Renal cortex interstitium (tissue), 11 donors: Measurements from ENCODE around the gene DOCK7. TPM values are rescaled to one million over a fixed set of nuclear protein-coding genes. Genes with fewer than 3 reads are reported as not detected.
"Not testable (repeated sequence)": the region's sequence is repeated elsewhere in the genome, so short reads cannot be mapped to it uniquely, and the experiment has no call there.

Experiments
- DNase-seq, 11 donors: peaks; one replicate each; pipeline ENCODE4 v3.0.0-alpha.2; 2013; ENCODE audit warnings: low read depth in 9 of 11, low spot score in 4 of 11; ENCODE audit errors: extremely low read depth in 1 of 11
- polyA plus RNA-seq, 3 donors: library from polyadenylated mRNA; unstranded; fragments of 120-200 nt; gene quantifications; one replicate each; pipeline ENCODE4 v1.2.1, GENCODE V29; 2013; ENCODE audit not compliant: insufficient read length in 3 of 3

The DOCK7 gene
- polyA plus RNA-seq, 3 donors, result 50.4 to 61.9 (median 55.6) TPM

DNA sequence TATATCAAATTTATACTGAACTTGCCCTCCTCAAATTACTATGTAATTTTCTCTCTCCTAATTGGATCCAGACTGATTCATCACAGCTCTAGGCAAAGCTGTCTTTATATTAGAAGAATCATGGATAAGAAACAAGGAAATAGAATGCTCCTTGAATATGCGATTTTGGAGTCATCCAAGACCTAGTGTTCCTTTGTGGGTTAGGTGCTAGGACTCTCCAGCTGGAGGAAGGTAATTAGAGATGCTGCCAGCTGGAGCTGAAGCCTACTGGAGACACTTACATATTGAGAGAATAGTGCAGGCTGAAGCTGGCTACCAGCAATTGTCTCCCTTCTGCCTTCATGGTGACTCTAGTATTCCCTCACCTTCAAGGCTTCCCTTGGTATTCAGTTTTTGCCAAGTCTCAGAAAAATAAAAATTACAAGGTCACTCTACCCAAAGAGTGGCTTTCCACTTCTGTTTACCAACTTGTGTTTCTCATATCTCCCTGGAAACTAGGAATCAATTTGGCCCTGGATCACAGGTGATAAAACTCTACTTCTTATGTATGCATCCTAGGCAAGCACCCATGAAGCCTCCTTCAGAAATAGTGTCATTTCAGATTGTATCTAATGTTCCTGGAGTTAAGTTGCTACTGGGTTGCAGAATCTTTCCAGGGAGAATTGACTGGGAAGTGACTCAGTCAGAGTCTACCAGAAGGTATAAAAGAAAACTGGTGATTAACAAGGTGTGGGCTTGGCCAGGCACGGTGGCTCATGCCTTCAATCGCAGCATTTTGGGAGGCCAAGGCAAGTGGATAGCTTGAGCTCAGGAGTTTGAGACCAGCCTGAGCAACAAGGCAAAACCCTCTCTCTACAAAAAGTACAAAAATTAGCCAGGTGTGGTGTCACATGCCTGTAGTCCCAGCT, 24.4 kb upstream of the DOCK7 start:
- DNase-seq, result no peak

DNA sequence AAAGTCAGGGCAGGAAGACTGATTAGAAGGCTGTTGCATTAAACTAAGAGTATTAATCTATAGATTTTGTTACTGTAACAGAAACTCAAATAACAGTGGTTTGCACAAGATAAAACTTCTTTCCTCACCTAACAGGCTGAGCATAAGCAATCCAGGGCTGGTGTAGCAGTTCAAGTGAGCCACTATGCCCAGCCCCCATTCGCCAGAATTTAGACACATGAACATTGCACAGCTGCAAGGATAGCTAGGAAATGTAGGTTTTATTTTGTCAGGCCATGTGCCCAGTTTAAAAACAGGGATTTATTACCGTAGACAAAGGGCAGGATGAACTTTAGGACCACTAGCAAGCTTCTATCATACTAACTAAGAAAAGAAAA, 19.5 kb upstream of the DOCK7 start:
- DNase-seq, result no peak

- peak in 1 of 11 donors; percentile 57 for DNase-seq
Observed at GRCh38 chr1:62706985-62707743, 19.0 kb upstream of the DOCK7 start.

DNA sequence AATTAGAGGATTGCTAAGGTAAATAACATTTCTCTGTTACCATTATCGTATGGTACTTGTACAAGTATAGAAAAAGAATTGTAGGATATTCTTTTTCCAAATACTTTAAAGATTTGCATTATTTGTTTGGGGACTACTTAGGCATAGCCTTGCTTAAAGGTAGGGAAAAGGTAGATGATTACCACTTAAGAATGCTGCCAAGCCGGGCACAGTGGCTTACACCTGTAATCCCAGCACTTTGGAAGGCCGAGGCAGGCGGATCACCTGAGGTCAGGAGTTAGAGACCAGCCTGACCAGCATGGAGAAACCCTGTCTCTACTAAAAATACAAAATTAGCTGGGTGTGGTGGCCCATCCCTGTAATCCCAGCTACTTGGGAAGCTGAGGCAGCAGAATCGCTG, 10.0 kb upstream of the DOCK7 start:
- not testable (repeated sequence) for DNase-seq

DNA sequence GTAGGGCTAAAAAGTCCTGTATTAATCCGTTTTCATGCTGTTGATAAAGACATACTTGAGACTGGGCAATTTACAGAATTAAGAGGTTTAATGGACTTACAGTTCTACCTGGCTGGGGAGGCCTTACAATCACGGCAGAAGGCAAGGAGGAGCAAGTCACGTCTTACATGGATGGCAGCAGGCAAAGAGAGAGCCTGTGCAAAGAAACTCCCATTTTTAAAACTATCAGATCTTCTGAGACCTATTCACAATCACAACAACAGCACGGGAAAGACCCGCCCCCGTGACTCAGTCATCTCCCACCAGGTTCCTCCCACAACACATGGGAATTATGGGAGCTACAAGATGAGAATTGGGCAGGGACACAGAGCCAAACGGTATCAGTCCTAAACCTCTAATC, 6.3 kb upstream of the DOCK7 start:
- DNase-seq, result not testable (repeated sequence)

DNA sequence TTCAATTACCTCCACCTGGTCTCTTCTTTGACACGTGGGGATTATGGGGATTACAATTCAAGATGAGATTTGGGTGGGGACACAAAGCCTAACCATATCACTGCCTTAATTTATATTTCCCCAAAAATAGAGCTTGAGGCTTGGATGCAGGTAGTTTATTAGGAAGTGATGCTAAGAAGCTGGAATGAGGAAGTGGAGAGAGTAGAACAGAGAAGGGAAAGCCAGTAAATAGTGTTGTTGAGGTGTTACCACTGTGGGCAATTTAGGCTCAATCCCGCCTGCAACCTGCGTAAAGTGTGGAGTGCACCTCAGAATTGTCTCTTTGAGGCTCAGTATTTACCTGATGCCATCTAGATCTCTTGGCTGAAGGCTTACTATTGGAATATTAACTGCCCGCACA, 4.9 kb upstream of the DOCK7 start:
- no peak for DNase-seq

- no peak for DNase-seq
Observed at GRCh38 chr1:62691062-62691844, 3.1 kb upstream of the DOCK7 start.

DNA sequence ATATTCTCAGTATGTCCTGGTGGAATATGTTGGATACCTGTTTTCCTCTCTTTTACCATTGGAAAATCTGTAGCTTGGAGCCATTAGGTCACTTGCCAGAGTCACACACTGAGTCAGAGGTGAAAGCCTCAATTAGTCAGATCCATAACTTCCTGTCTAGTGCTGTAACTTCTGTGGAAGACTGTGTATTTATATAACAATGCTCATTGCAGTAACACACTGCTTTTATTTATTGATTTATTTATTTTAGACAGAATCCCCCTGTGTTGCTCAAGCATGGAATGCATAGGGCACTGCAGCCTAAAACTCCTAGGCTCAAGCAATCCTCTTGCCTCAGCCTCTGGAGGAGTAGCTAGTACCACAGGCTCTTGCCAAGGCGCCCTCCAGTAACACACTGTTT, 1.3 kb upstream of the DOCK7 start:
- DNase-seq, result no peak

- DNase-seq, result no peak
Observed at GRCh38 chr1:62688687-62689085, 500 bp upstream of the DOCK7 start.

GRCh38 chr1:62687421-62687902, 724 bp downstream of the DOCK7 start:
- DNase-seq, result peak in 5 of 11 donors; percentile 36 to 58 (median 42)

- no peak for DNase-seq
Observed at GRCh38 chr1:62686822-62687221, 1.4 kb downstream of the DOCK7 start.

- no peak for DNase-seq
Observed at GRCh38 chr1:62685431-62685859, 2.7 kb downstream of the DOCK7 start.

- no peak for DNase-seq
Observed at GRCh38 chr1:62682531-62682930, 5.7 kb downstream of the DOCK7 start.

- not testable (repeated sequence) for DNase-seq
Observed at GRCh38 chr1:62680992-62681391, 7.2 kb downstream of the DOCK7 start.

- not testable (repeated sequence) for DNase-seq
Observed at GRCh38 chr1:62677822-62678221, 10.4 kb downstream of the DOCK7 start.

DNA sequence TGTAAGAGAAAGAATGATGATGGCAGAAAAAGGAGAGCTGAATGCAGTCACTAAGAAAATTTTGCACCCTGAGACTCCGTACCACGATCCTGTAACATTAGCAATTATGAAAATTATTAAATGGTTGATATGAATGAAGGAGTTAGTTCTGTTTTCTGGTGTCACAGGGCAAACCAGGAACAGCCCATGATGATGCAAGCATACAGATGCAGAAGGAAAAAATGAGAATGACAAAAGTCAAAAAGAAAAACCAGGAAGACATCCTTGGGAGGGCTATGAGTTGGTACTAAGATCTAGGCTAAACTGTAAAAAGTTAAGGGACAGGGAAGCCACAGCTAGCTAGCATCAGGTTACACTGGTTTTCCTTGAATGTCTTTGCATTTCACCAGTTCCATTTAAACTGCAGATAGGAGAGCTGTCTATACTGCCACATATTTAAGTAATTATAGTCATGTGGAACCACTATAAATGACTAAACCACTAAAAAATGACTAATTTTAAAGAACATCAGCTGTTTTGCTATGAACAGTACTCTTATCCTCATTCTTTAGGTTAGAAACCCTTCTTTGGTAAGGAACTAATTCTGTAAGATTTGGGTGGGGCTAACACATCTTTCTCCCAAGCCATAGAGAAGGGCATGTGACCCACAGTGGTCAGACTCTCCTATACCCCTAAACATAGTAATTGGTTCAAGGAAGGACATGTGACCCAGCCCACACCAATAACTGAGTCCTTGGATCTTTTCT, 11.4 kb downstream of the DOCK7 start:
- DNase-seq, result no peak

- DNase-seq, result no peak
Observed at GRCh38 chr1:62673629-62674028, 14.6 kb downstream of the DOCK7 start.

GRCh38 chr1:62672029-62672428, 16.2 kb downstream of the DOCK7 start:
- no peak for DNase-seq

GRCh38 chr1:62654744-62655143, 33.4 kb downstream of the DOCK7 start:
- DNase-seq, result no peak
